Activated CD4-positive, alpha-beta T cell treated with anti-CD3 and anti-CD28 coated beads for 4 hours (primary cell): ENCODE measurements around the gene EXOC3L2.

Experiments
- DNase-seq, 2 donors: peaks; one replicate each; pipeline ENCODE4 v3.0.0-alpha.2; 2020

The EXOC3L2 gene

DNA sequence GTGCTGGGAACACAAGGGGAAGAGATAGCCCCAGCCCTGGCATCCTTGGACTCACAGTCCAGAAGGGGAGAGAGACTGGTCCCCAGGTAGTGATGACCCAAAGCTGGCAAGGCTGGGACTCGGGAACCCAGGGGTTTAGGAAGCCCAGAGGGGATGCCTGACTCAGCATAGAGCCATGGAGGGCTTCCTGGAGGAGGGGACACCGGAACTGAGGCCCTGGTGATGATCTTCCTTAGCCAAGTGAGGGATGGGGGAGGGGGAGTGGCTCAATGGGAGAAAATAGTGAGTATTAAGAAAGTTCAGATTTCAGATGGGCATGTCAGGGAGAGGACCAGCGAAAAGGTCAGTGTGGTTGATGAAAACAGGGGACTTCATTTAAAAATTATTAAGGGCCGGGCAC, 26.8 kb downstream of the EXOC3L2 start:
- DNase-seq: no peak

DNA sequence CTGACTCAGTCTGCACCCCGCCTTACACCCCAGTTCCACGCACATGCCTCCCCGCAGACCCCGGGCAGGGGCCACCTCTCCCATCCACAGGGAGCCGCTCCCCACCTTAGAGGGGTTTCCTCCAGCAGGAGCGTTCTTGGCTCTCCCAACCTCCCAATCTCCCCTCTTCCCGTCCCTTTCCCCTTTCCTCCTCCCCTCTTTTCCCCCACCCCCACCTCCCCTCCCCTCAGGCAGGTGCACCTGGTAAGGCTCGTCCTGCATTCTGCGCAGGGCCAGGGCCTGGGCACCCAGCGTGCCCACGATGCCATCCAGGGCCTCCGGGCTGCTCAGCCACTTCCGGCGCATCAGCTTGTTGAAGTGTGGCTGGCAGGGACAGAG, 27.3 kb downstream of the EXOC3L2 start:
- no peak for DNase-seq

DNA sequence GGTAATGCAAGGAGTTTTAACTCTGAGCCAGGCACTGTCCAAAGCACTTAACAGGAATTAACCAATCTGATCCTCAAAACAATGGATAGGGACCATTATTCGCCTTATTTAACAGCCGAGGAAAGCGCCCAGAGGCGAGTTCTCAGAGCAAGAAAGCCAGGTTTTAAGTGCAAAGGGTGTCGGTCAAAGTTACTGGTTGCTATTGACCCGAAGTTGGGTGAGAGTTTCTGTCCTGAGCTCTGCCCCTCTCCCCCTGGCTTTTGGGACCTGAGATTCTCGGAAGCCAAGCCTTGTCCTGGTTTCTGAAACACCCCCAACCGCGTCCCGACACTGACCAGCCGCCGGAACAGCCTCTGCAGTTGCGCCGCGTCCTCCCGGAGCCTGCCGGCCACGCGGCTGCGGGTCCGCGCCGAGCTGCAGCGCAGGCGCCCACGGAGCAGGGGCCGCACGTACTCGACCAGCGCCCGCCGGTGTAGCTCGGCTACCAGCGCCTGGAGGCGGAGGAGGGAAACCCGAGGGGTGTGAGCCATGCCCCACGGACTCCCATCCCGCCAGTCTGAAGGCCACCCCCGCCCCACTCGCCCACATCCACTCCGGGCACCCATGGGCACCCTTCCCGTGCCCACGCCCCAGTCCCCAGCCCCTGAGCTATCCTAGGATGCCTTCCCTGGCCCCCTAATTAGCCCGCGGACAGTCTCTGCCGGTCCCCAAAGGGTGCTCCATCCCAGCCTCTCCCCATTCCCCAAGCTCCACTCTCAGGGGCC, 27.8 kb downstream of the EXOC3L2 start:
- no peak for DNase-seq

DNA sequence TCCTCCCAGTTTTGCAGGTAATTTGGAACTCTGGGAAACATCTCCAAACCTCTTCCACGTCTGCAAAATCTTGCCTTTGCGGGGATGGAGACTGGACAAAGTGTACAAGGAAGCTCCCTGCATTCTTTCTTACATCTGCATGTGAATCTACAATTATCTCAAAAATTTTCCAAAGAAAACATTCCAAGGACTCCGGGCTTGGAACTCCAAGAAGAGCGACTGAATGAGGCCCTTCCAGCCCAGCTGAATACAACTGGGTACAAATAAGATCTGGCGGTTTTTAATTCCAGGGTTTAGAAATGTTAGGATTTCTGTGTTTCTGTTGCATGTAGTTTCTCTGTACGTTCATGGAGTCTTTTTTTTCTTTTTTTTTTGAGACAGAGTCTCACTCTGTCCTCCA, 28.5 kb downstream of the EXOC3L2 start:
- DNase-seq: no peak

DNA sequence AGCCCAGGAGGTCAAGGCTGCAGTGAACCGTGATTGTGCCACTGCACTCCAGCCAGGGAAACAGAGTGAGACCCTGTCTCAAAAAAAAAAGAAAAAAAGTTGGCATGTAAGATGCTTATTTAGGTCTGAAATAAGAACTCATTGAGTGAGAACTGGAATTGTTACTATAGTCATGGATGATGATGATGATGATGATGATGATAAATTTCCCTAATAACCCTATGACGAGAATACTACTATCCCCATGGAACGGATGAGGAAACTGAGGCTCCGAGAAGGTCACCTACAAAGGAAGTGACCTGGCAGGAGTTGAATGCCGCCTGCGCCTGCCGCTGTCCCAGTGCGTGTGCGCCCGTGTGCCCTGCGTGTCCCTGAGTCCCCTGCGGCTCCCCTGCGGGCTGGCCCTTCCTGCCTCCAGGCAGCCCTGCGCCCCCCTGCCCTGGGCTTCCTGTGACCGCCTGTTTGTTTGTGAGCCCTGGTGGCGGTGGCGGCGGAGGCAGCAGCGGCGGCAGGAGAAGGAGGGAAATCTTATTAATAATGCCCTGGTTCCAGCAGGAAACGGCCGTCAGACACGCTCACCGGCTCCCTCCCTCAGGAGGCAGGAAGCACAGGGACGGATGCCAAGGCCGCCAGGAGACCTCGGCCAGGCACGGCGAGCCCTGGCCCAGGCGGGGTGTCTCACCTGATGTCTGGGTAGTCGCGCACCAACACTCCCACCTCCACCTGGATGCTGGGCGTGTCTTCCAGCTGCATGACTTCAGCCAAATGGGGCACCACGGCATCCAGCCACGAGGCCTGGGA, 29.6 kb downstream of the EXOC3L2 start:
- DNase-seq: no peak

DNA sequence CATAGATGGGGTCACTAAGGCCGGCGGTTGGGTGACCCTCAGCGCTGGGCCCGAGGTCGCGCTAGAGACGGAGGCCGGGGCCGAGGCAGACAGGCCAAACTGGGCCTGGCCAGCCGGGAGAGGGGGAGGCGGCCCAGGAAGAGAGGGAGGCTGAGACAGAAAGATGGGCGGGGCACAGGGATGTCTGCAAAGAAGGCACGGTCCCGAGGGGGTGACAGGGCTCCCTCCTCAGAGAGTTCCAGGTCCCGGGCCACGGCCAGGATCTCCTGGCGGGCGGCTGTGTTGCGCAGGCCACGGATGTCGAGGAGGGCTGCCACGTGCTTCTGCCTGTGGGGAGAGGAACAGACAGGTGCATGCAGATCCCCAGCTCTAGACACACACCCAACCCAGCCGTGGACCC, 32.2 kb downstream of the EXOC3L2 start:
- DNase-seq: no peak

DNA sequence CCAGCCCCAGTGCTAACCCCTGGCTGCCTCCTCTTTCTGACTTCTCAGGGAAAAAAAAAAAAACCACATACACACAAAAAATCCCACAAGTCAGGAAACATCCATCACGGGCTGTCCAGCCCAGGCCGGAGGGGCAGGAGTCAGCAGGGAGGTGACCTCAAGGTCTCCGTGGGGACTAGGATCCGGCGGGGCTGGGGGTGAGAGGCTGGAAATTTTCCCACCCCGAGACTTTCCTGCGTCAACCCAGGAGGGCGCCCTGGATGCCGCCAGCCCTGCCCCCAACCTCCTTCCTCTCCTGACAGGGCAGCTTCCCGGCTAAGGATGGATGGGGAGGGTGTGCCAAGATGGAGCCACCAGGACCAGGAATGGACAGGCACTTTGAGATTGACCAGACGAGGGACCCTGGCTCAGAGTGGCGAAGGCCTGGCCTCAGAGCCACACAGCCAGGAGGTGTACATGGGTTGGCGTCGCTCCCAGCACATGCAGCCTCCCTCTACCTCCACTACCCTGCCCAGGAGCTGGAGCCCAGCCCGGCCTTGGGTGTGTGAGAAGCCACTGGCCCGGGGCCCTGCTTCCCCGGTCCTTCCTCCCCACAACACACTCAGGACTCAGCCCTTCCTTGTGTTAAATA, 33.3 kb downstream of the EXOC3L2 start:
- DNase-seq: no peak

DNA sequence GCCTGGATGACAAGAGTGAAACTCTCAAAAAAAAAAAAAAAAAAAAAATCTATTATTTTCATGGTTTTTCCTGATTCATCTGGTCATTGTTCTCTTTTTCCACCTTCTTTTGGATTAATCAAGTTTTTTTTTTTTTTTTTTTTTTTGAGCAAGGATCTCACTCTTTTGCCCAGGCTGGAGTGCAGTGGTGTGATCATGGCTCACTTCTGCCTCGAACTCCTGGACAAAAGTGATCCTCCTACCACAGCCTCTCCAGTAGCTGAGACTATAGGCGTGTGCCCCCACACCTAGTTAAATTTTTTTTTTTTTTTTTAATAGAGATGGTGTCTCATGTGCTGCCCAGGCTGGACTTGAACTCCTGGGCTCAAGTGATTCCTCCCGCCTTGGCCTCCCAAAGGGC, 38.9 kb downstream of the EXOC3L2 start:
- DNase-seq: no peak

DNA sequence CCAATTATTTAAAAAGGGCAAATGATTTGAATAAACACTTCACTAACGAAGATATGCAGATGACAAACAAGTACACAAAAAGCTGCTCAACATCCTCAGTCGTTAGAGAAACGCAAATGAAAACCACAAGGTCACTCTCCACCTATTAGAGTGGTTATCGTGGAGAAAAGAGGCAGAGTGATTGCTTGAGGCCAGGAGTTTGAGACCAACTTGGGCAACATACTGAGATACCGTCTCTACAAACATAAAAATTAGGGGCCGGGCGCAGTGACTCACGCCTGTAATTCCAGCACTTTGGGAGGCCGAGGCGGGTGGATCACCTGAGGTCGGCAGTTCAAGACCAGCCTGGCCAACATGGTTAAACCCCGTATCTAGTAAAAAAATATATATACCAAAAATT, 39.4 kb downstream of the EXOC3L2 start:
- DNase-seq: no peak

DNA sequence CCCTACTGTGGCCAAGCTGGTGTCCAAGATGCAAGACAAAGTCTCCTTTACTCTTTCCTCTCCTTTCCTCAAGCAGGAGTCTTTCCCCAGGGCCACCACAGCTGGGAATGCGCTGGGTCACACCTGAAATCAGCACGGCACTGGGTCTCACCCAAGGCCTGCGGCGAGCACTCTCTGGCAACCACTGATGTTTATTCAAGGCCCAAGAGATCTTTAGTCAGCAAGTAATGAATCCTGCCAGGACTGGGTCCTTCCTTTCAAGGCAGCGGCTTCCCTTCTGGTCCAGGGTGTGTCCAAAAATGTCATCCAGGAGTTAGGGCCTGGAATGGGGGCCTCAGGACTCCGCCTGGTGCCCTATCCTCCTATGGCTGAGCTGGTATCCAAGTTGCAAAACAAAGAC, 42.6 kb downstream of the EXOC3L2 start:
- DNase-seq: no peak

DNA sequence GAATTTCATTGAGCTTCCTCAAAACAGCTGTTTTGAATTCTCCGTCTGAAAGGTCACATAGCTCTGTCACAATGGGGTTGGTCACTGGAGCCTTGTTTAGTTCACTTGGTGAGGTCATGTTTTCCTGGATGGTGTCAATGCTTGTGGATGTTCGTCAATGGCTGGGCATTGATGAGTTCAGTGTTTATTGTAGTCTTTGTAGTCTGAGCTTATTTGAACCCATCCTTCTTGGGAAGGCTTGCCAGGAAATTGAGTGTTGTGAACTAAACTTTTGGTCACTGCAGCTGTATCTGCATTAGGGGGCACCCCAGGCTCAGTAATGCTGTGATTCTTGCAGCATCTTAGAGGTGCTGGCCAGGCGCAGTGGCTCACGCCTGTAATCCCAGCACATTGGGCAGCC, 44.6 kb downstream of the EXOC3L2 start:
- no peak for DNase-seq

DNA sequence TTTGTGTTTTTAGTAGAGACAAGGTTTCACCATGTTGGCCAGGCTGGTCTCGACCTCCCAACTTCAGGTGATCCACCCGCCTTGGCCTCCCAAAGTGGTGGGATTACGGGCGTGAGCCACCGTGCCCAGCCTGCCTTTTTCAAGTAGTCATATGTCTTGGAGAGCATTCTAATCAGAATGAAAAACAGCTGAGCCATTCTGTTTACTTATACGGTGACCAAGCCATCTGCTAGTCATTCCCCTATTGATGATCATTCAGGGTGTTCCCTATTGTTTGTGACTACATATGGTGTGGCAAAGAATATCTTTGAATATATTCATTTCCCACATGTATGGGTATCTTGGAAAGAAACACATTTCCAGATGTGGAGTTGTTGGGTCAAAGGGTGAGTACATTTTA, 49.4 kb downstream of the EXOC3L2 start:
- DNase-seq: no peak

DNA sequence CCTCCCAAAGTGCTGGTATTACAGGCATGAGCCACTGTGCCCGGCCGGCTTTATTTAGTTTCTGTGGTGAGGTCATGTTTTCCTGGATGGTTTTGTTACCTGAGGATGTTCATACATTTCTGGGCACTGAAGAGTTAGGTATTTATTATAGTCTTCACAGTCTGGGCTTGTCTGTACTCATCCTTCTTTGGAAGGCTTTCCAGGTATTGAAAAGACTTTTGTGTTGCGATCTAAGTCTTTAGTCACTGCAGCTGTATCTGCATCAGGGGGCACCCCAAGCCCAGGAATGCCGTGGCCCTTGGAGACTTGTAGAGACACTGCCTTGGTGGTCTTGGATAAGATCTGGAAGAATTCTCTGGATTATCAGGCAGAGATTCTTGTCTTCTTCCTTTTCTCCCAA, 53.8 kb downstream of the EXOC3L2 start:
- no peak for DNase-seq

DNA sequence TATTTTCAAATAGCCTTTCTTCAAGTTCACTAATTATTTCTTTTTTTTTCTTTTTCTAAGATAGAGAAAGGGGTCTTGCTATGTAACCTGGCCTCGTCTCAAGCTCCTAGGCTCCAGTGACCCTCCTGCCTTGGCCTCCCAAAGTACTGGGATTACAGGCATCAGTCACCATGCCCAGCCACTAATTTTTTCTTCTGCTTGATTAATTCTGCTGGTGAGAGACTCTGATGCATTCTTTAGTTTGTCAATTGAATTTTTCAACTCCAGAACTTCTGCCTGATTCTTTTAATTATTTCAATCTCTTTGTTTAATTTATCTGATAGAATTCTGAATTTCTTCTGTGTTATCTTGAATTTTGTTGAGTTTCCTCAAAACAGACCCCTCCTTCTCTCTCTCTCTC, 55.2 kb downstream of the EXOC3L2 start:
- DNase-seq: no peak

DNA sequence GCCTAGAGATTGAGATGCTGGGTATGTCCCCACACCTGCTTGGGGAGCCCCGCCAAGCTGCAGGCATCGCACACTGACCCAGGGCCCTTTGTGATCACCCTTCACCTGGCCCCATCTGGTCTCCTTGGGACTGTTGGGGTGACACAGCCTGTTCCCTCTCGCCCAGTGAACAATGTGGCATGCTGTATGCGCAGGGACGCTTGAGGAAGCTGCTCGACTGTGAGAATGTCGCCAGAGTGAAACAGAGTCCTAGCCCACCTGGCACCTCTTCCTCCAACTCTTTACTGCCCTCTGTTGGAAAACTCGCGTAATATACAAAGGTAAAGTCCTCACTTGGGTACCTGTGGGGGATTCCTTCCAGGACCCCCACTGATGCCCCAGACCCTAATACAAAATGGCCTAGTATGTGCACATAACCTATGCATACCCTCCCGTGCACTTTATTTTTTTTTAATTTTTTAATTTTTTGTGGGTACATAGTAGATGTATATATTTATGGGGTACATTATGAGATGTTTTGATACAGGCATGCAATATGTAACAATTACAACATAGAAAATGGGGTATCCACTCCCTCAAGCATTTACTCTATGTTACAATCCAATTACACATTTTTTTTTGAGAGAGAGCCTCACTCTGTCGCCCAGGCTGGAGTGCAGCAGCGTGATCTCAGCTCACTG, 57.6 kb downstream of the EXOC3L2 start:
- DNase-seq: no peak

DNA sequence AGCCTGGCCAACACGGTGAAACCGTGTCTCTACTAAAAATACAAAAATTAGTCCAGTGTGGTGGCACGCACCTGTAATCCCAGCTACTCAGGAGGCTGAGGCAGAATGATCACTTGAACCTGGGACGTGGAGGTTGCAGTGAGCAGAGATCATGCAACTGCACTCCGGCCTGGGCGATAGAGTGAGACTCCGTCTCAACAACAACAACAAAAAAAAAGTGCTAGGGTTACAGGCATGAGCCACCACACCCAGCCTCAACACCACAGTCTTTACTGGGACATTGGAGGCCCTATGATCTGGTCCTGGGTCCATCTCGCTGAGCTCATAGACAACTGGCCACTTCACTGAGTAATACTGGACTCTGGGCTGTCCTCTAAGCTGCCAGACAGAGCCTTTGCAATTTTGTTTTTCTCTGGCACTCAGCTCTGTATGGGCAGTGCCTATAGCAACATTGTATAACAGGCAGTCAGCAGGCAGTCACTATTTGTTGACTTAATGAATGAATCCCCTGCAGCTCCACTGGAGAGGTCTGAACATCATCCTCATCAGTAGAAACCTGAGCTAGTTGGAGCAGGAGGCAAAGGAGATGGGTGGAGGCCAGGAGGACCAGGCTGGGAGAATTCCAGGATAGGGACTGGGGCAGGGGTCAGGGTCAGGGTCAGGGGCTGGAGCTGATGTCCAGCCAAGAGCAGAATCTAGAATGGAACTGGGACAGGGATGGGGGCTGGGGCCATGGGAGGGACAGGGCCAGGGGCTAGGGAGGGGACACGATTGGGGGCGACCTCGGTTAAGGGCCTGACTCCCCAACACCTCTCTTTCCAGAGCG, 58.5 kb downstream of the EXOC3L2 start:
- no peak for DNase-seq

DNA sequence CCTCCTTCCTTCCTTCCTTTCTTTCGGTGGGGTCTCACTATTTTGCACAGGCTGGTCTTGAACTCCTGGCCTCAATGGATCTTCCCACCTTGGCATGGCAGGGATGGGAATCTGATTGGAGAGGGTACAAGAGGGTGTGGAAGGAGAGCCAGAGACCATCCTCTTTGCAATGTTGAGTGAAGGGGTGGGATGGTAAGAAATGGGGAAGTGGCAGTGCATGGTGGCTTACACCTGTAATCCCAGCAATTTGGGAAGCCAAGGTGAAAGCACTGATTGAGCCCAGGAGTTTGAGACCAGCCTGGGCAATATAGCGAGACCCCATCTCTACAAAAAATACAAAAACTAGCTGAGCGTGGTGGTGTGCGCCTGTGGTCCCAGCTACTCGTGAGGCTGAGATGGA, 61.1 kb downstream of the EXOC3L2 start:
- no peak for DNase-seq

DNA sequence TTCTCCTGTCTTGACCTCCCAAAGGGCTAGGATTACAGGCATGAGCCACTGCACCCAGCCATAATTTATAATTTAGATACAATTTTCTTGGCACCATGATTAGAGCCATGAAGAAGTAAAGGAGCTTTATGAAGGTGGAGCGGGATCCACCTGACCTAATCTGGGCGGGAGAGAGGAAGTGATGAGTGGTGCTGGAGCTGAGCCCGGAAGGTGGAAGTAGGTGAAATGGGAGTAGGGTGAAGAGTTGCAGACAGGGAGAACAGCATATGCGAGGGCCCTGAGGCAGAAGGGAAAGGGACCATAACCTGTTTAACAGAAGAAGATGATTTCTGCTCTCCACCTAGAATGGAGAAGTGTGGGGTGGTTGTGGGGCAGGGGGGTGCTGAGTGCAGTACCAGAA, 62.4 kb downstream of the EXOC3L2 start:
- DNase-seq: no peak

DNA sequence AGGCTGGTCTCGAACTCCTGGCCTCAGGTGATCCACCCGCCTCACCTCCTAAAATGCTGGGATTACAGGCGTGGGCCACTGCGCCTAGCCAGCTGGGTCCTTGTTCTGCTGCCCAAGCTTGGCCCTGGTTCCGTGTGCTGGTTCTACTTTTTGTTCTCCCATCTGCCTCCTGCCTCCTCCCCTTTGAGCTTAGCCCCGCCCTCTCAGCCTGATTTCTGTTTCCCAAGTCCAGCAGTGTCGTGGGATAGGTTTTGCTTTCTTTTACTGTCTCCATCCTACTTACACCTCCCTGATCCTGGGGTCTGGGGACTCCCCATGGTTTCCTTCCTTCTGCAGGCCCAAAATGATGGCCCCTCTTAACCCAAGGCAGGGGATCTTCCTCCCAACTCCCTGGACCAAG, 64.3 kb downstream of the EXOC3L2 start:
- DNase-seq: no peak

DNA sequence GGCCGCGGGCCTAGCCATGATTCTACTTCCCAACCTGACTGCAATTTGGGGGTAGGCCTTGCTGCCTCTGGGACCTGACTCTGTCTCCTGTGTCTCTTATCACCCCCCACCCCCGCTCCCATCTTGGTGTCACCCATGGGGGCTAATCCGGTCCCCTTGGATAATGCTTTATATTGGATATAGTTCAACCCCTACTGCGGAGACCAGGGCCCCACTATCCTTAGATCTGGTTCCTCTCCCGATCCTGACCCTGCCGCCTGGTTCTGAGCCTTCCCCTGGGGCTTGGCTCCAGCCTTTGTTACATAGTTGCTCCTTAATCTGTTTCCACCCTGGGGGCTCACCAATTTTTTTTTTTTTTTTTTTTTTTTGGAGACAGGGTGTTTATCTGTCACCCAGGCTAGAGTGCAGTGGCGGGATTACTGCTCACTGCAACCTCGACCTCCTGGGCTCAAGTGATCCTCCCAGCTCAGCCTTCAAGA, 65.3 kb downstream of the EXOC3L2 start:
- DNase-seq: no peak

DNA sequence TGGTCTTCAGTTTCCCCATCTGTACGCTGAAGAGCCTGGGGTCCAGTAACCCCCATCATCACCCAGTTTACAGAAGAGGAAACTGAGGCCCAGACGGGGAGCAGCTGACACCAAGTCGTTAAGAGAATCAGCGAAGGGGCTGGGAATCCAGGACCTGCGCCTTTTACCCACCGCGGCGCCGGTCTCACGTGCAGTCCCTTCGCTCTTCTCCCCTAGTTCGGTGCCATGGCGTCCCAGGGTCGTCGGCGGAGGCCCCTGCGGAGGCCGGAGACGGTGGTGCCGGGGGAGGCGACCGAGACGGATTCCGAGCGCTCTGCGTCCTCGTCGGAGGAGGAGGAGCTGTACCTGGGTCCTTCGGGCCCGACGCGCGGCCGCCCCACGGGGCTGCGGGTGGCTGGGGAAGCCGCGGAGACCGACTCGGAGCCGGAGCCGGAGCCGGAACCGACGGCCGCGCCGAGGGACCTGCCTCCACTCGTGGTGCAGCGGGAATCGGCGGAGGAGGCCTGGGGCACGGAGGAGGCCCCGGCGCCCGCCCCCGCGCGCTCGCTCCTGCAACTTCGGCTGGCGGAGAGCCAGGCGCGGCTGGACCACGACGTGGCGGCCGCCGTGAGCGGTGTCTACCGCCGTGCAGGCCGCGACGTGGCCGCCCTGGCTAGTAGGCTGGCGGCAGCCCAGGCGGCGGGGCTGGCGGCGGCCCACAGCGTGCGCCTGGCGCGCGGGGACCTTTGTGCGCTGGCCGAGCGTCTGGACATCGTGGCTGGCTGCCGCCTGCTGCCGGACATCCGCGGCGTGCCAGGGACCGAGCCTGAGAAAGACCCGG, 65.9 kb downstream of the EXOC3L2 start:
- peak in 1 of 2 donors; percentile 40 for DNase-seq
